ENCODE data around the gene CUEDC1.

DNA sequence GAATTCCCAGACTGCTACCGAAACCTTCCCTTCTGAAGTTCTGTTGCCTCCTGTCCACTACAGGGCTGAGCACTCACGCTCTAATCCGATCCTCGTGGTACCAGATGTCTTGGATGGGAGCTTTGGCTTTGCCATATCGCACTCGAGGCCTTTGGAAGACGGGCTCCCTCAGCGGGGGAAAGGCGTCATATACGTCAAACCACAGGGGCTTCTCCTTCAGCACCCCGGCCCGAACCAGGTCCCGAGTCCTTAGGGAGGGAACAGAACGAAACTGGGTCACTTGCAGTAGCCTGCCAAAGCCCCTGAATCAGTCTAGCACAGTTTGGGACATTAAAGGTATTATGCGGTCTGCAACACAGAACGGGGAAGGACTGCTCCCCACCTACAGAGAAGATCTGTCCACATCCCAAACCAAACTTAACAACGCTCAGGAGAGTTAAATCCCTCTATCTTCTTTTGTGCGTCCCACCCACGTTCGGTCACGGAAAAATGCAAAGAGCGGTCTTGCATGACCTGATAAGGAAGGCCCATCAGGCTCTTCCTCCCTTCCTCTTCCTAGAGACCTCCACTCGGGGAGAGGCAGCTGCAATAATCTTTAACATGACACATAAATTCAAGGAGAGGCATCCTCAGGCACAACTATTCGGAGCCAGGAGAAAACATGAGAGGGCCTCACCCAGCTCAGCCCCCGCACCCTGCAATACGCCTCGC, 105.9 kb downstream of the CUEDC1 start:
- TF ChIP-seq, protein P1, sequence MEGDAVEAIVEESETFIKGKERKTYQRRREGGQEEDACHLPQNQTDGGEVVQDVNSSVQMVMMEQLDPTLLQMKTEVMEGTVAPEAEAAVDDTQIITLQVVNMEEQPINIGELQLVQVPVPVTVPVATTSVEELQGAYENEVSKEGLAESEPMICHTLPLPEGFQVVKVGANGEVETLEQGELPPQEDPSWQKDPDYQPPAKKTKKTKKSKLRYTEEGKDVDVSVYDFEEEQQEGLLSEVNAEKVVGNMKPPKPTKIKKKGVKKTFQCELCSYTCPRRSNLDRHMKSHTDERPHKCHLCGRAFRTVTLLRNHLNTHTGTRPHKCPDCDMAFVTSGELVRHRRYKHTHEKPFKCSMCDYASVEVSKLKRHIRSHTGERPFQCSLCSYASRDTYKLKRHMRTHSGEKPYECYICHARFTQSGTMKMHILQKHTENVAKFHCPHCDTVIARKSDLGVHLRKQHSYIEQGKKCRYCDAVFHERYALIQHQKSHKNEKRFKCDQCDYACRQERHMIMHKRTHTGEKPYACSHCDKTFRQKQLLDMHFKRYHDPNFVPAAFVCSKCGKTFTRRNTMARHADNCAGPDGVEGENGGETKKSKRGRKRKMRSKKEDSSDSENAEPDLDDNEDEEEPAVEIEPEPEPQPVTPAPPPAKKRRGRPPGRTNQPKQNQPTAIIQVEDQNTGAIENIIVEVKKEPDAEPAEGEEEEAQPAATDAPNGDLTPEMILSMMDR (IDR thresholded peaks at IDR 0.05; ENCODE audit: poor library complexity), result no peak
- no peak for TF ChIP-seq EZH2 (IDR thresholded peaks at IDR 0.05; ENCODE audit: borderline replicate concordance)
- no peak for TF ChIP-seq EZH2phosphoT487 (IDR thresholded peaks at IDR 0.05; ENCODE audit: low read depth, severe bottlenecking, unreplicated experiment)

Measured in hepatocyte (in vitro differentiated cells).